ENCODE data around the gene TBL1XR1.
"Not testable (repeated sequence)": the region's sequence is repeated elsewhere in the genome, so short reads cannot be mapped to it uniquely, and the experiment has no call there.

Gene TBL1XR1

DNA sequence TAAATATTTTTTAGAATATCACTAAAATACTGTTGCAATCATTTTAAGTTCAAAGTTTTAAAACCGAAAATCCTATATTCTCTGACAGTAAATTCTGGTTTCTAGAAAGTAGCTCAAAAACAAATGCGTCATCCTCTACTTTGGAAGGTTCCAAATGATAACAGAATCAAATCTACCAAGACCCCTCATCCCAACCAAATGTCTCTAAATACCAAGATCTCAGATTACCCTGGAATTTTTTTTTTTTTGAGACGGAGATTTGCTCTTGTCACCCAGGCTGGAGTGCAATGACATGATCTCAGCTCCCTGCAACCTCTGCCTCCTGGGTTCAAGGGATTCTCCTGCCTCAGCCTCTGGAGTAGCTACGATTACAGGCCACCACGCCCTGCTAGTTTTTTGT lies 16.8 kb downstream of the TBL1XR1 start:
- no peak for DNase-seq

DNA sequence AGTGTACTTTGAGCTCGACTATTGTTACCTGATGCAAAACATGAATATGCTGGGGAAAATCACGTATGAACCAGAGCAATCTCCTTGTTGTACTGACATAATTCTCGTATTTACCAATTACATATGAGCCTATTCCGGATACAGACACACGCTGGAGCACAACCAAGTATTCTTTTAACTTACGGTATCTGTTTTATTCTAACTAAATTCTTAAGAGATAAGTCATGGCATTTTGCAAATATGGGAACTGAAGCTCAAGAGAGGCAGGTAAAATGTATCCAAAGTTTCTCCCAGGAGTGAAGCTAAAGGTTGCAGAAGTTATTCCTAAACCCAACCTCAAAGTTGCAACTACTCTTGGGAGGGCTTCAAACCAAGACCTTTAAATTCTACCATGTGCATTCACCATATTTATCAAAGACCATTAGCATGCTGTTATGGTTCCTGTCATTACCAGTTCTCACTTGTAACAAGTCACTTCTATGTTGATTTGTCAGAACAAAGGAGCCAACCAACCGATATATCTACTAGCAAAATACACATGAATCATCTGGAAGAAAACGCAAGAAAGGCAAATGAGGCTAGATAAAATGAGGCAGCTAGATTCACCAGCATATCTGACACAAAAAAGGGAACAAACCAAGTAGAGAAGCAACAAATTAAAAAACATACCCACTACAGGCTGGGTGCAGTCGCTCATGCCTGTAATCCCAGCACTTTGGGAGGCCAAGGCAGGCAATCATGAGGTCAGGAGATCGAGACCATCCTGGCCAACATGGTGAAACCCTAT lies 17.8 kb downstream of the TBL1XR1 start:
- DNase-seq: no peak

DNA sequence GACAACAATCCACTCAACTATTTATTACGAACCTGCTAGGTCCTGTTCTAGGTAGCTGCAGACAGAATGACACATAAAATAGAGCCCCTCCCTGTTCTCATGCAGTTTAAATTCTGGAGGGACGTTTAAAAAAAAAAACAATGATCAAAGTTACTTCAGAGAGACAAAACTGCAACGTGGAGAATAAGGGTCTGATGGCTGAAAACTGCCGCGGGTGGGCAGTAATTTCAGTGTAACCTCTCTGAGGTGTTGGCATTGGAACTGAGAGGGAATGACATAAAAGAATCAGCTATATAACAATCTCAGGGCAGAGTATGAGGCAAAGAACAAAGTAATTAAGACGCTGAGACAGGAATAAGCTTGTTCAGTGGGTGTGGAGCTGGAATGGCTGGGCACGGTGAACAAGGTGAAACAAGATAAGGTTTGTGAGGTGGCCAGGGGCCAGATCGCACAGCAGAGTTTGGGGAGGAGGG lies 19.5 kb downstream of the TBL1XR1 start:
- DNase-seq: no peak

DNA sequence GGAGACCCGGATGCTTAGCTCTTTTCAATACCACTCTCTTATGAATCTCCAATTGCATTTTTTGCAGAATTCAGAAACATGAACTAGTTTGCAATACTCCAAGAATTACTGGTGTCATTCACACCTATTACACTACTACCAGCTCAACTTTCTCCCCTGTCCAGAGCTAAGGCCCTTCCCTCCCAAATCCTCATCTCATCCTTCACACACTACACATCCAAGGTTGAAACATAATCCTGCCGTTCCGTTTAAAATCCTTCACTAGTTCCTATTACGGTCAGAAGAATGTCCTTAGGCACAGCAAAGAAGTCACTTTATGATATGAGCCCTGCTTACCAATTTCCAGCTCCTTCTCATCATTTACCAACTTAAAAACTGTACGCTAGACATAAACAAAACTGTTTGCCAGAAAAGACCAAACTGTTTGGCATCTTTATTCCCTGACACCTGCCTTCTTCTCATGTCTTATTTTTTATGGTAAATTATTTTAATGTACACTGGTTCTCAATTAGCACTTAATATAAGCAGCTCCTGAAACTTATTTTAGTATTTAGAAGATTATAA lies 22.6 kb downstream of the TBL1XR1 start:
- DNase-seq: no peak

DNA sequence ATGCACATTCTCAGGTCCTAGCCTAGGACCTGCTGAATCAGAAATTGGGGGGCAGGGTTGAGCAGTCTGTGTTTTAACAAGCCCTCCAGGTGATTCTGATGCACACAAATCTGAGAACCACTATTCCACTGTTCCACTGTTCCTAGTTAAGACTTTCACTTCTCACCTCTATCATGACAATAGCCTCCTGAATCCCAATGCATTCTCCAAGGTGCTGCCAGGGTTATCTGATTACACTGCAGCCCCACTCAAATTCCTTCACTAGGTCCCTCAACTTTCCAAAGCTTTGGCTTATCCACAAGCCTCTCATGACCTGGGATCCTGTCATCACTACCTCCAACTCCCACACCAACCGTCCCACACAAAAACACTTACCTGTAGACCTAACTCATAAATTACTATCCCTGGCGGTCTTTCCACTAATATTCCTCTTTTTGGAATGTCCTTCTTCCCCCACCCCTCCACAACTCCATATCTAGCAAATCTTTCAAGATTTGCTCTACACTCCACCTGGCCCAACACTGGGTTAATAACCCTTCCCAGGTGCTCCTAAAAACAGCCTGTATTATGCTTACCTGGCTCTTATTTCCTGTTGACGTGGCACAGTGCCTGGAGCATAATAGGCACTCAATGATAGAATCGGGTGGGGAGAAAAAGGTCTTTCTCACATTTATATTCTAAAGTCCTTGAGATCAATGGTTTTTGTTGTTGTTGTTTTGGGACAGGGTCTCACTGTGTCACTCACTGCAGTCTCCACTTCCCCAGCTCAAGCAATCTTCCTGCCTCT lies 27.2 kb downstream of the TBL1XR1 start:
- peak; percentile 59 for DNase-seq

DNA sequence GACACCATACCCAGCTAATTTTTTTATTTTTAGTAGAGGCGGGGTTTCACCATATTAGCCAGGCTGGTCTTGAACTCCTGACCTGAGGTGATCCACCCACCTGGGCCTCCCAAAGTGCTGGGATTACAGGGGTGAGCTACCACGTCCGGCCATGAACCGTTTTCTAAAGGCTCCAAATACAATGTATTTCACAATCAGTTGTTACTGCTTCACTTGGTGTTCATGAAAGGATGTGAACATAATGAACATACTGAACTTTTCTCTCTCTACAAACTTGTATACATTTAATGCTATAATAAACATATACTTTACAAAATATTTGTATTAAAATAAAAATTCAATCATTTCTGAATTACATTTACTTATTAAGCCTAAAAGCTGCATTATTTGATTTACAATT lies 28.9 kb downstream of the TBL1XR1 start:
- DNase-seq: no peak

DNA sequence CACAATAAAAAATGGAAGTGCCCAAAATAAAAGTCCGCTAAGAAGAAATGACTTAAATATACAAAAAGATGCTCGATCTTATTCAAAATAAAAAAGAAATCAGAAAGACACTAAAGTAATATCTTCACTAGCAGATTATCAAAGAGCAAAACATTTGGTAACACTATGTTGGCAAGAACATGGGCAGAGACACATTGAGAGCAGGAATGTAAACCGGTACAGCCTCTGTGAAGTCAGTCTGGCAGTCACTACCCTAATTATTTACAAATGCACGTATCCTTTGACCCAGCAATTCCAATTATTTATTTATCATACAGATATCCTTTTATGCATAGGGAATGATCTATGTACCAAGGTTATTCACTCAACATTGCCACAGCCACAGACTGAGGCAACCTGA lies 34.5 kb downstream of the TBL1XR1 start:
- DNase-seq: no peak

DNA sequence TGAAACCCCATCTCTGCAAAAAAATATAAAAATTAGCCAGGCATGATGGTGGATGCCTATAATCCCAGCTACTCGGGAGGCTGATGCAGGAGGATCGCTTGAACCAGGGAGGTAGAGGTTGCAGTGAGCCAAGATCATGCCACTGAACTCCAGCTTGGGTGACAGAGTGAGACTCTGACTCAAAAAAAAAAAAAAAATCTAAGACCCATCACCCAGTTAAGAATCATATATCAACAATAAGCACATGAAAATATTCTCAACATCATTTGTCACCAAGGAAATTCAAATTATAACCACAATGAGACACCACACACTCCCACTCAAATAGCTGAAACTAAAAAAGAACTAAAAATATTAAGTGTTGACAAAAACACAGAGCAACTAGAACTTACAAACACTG lies 35.7 kb downstream of the TBL1XR1 start:
- not testable (repeated sequence) for DNase-seq

DNA sequence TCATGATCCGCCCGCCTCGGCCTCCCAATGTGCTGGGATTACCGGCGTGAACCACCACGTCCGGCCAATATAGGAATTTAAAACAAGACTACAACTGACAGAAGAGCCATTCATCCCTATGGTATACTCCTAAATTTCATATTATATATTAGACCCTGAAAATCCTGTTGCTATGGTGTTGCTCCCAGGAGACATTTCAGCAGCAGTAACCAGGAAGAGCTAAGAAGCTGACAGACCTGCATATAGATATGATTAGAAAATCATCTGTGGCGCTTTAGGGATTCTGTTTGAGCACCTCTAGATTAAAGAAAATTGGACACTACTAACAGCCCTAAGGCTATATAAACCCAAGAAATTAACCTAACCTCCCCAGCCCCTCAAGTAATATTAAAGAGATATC lies 38.8 kb downstream of the TBL1XR1 start:
- no peak for DNase-seq

DNA sequence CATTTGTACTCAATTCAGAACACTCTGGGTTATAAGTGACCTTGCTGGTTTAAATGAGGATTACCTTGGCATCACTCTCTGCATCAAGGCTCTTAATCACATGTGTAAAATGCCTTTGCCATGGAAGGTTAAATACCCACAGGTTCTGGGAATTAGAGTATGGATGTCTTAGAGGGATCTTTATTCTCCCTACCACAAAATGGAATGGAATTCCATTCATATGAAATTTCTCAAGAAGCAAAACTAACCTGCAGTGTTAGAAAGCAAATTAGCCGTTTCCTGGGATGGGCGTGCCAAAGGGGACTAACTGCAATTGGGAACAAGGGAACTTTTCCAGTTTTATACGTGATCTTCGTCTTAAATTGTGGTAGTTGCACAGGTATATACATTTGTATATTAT lies 39.8 kb downstream of the TBL1XR1 start:
- no peak for DNase-seq

DNA sequence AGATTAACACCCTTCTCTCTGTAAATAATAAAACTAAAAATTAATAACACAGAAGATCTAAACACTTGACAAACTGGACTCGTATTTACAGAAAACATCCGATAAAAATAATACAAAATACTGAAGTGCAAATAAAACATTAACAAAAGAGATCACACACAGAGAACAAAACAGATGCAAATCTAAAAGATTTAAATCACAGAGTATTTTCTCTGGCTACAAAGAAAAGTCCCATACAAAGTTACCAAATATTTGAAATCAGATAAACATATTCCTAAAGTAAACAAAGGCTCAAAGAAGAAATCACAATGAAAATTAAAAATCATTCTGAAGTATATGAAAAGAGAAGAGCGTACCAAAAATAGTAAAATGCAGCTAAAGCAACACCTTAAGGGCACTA lies 42.5 kb downstream of the TBL1XR1 start:
- no peak for DNase-seq

DNA sequence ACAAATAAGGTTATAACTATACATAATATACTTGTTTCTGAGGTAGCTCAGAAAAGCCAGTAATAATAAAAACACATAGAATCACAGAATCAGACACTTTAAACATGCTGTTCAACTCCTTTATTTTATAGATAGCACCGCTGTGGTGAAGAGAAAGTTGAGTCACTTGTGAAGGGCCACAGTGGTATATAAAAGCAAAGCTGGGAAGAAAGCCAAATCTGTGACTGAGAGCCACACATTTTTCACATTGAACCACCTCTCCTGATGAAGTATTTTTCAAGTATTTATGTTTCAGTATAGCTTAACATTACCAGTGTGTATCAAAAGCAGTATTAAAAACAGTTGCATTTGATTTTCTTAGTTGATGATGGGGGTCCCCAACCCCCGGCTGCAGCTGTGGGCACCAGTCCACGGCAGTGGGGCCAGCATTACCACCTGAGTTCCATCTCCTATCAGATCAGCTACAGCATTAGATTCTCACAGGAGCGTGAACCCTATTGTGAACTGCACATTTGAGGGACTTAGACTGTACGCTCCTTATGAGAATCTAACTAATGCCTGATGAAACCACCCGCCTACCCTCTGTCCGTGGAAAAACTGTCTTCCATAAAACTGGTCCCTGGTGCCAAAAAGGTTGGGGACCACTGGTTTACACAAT lies 46.2 kb downstream of the TBL1XR1 start:
- DNase-seq: peak; percentile 79

DNA sequence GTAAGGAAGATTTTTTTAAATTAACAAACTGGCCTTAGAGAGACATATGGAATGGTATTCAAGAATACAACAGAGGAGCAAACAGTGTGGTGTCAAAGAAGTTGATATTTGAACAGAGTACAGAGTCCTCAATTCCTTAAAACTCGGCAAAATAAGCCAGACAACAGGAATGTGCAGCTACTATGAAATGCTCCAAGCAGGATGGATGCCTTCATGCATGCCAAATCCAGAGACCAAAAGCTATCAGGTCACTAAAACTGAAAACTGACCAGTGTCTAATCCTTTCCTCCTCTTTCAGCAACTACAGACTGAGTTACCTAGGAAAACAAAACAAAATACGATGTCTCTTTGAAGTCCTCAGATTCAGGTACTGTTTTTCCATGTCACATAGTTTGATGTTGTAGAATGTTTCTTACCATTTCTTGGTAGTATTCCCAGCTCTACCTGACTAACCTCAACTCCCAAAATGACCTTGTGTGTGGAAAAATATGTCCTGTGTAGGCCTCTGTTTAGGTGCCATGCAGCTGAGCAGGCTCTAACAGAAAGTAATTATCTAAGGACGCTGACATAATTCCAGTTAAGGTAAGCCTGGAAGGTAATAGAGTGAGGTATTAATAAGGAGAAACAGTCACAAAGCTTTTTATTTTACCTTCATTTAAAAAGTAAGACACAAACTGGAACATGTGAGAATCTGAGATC lies 46.9 kb downstream of the TBL1XR1 start:
- DNase-seq: no peak

DNA sequence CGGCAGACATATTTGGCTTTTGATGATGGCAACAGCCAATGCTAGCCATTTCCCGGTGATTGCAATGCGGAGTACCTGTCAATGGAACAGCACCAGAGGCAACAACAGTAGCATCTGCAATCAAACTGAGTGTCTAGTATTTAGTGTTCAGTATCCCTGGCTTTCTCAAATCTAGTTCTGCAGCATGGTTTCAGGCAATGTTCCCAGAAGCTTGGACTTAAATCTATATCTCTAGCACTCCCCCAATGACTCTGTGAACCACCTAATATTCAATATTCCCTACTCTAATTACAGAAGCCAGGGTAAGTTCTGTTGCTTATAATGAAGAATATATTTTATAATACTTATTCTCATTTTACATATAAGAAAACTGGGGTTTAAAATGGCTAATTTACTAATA lies 48.2 kb downstream of the TBL1XR1 start:
- DNase-seq: no peak

DNA sequence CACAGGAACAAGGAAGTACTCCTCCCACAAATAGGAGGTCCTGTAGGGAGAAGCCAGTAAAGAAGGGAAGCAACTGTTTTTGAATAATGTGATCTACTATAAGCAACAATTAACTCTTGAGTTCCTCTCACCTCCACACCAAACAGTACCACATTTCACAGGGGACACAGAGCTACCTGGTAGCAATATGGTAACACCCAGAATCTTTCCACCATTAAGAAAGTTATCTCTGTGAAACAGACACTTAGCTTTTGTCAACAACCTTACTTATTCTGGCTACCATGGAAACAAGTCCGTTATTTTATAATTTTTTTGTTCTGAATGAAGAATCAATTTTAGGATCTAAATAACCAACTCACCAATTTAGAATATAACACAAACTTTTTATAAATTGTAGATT lies 49.5 kb downstream of the TBL1XR1 start:
- DNase-seq: no peak

DNA sequence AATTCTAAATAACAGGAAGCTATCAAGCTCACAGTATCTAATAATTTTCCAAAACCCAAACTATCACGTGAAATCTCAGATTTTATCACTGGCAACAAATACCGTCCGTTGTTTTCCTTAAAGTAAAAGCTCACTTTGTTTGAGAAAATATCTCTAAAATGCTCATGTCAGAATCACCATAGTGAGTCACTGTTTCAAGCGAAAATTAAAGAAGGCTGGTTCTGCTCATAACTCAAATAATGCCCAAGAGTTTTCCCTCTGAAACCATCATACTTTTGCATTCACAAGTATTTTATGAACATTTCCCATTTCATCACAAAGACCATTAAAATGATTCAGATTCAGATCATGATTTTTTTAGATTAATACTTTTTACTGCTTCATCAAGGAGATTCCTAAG lies 50.6 kb downstream of the TBL1XR1 start:
- no peak for DNase-seq

DNA sequence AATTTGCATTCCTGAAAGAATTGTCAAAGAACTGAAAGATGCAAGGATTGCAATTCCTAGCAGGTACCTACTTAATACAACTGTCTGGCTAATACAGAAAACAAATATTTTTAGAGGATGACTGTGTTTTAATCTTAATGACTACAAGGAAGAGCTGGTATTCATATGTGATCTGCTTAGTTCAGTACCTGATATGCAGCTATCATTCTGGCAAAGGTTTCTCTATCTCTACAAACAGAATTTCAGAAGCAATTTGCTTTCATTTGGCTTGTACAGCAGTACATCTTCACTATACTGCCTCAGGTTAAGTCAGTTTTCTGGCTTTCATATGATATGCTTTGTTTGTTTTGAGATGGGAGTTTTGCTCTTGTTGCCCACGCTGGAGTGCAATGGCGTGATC lies 51.3 kb downstream of the TBL1XR1 start:
- no peak for DNase-seq

DNA sequence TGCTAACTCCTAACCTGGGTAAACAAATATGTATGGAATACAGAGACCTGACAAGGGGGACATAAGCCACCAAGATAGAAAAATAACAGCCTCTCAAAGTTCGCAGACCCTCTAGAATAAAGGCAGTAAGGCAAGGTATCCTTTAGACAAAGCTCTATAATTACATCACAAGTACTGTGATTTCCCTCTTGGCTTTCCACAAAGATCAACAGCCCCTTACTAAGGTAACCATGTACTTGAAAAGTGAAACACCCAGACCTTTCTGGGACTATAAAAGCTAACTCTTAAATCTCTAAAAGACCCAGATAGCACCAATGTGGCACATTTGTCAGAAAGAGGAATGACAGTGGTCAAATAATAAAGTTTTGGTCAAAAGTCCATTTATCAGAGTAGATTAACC lies 51.9 kb downstream of the TBL1XR1 start:
- no peak for DNase-seq

DNA sequence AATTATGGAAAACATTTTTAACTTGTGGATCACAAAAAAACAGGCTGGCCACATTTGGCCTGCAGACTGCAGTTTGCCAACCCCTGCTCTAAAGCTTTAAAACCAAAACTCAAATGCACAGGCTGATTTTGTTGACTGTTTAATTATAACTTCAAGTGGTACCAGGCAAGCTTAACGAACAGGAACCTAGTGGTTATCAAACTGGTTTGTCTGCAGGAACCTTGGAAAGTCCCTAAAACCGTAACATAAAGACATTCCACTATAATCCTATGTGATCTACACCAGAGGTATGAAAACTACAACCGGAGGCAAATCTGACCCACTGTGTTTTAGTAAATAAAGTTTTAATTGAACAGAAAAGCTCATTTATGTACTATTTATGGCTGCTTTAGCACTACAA lies 52.4 kb downstream of the TBL1XR1 start:
- peak; percentile 42 for DNase-seq

DNA sequence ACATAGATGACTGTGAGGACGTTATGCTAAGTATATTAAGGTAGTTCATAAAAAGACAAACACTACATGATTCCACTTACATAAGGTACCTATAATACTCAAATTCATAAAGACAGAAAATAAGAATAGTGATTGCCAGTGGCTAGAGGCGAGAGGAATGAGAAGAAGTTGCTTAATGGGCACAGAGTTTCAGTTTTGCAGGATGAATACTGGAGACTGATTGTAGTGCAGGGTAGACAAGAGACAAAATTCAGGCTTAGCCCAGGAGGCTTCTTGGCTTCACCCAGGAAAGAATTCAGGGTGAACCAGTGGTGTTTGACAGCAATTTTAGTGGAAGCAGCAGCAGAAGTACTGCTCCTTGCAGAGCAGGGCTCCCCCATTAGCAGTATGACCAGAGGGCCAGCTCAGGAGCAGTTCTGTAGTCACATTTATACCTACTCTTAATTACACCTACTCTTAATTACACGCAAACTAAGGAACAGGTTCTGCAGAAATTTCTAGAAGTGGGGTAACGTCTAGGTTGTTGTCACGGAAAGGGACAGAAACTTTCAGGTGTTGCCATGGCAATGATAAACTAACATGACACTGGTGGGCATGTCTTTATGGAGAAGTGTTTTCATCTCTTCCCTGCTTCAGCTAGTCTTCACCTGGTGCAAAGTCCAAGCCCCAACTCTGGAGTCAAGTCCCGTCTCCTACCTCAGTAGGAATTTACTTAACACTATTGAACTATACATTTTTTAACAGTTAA lies 55.2 kb downstream of the TBL1XR1 start:
- no peak for DNase-seq

DNA sequence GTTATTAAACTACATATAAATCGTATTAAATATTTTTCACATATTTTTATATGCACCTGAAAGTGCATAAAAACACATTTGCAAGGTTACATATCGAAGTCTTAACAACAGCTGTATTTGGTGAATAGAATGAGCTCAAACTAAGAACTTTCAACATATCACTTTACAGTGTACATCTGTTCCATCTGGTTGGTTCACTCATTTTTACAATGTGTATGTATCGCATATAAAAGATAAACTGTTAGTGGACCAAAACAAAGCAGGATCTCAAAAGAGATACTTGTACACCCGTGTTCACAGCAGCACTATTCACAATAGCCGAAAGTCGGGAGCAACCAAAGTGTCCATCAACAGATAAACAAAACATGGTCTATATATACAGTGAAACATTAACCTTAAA lies 55.8 kb downstream of the TBL1XR1 start:
- no peak for DNase-seq

DNA sequence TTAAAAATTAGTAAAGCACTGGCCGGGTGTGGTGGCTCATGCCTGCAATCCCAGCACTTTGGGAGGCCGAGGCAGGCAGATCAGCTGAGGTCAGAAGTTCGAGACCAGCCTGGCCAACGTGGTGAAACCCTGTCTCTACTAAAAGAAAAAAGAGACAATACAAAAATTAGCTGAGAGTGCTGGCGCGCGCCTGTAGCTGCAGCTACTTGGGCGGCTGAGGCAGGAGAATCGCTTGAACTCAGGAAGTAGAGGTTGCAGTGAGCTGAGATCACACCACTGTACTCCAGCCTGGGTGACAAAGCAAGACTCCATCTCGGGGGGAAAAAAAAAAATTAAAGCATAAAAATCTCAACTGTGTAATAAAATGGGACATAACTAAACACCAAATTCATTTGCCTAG lies 58.1 kb downstream of the TBL1XR1 start:
- DNase-seq: not testable (repeated sequence)

Data from NCI-H2029 treated with DMSO at 0.1 percent for 48 hours (cell line).